Immature natural killer cell (primary cell): ENCODE data around the gene AAMDC. TPM values are rescaled to one million over a fixed set of nuclear protein-coding genes. Genes with fewer than 3 reads are reported as not detected.
A peak's percentile ranks its signal among the peaks of the same experiment; 100 is the strongest.
"Not testable (repeated sequence)": the region's sequence is repeated elsewhere in the genome, so short reads cannot be mapped to it uniquely, and the experiment has no call there.

Source experiments
- DNase-seq, 3 donors: peaks; one replicate each; pipeline ENCODE4 v3.0.0; 2022; ENCODE audit warnings: mixed read lengths in 1 of 3
- H3K27ac Mint-ChIP-seq, 6 donors: one replicate each; pipeline ENCODE4 v1.8.0; 2020; ENCODE audit warnings: mixed read lengths in 6 of 6, mild to moderate bottlenecking in 5 of 6, inconsistent platforms in 4 of 6, moderate library complexity in 3 of 6
- H3K27me3 Mint-ChIP-seq, 3 donors: one replicate each; pipeline ENCODE4 v1.8.0; 2020 to 2021; ENCODE audit warnings: low read depth in 3 of 3, mild to moderate bottlenecking in 3 of 3, mixed read lengths in 3 of 3, moderate library complexity in 3 of 3, inconsistent platforms in 1 of 3
- H3K36me3 Mint-ChIP-seq, 3 donors: one replicate each; pipeline ENCODE4 v1.8.0; 2020; ENCODE audit warnings: mixed read lengths in 3 of 3, inconsistent platforms in 2 of 3, mild to moderate bottlenecking in 2 of 3
- H3K4me1 Mint-ChIP-seq, 2 donors: one replicate each; pipeline ENCODE4 v1.8.0; 2020; ENCODE audit warnings: inconsistent platforms in 2 of 2, mild to moderate bottlenecking in 2 of 2, mixed read lengths in 2 of 2, moderate library complexity in 1 of 2
- H3K4me3 Mint-ChIP-seq, 5 donors: one replicate each; pipeline ENCODE4 v1.8.0; 2020; ENCODE audit warnings: mild to moderate bottlenecking in 5 of 5, mixed read lengths in 5 of 5, inconsistent platforms in 3 of 5, moderate library complexity in 3 of 5
- H3K9me3 Mint-ChIP-seq, 6 donors: one replicate each; pipeline ENCODE4 v1.8.0; 2020; ENCODE audit warnings: mild to moderate bottlenecking in 6 of 6, mixed read lengths in 6 of 6, inconsistent platforms in 4 of 6, moderate library complexity in 3 of 6
- polyA plus RNA-seq, 3 donors: library from polyadenylated mRNA; unstranded; fragments of 300-500 nt; fragmentation: Illumina TruSeq; gene quantifications; one replicate each; pipeline ENCODE4 v1.2.3, GENCODE V29; 2021

Gene AAMDC
- polyA plus RNA-seq, 3 donors from 2014 or later, result 14.8 to 23.7 (median 18.1) TPM

- H3K4me3 Mint-ChIP-seq, result no peak overlapping the region
- no peak overlapping the region for H3K27ac Mint-ChIP-seq
- H3K27me3 Mint-ChIP-seq, result peaks cover 0 to 4% (median 2%) of the 10 kb centered on the region in 3 donors
- peaks cover 20 to 33% (median 27%) of the 10 kb centered on the region in 3 donors for H3K36me3 Mint-ChIP-seq
- H3K9me3 Mint-ChIP-seq, result peaks cover 0 to 9% (median 3%) of the 10 kb centered on the region in 6 donors
- peaks cover 0 to 3% of the 10 kb centered on the region in 2 donors for H3K4me1 Mint-ChIP-seq
- no peak for DNase-seq
These were observed 21.6 kb downstream of the AAMDC start for GRCh38 chr11:77842441-77843121.

GRCh38 chr11:77843700-77844099 is 22.8 kb downstream of the AAMDC start:
- H3K4me3 Mint-ChIP-seq, H3K27ac Mint-ChIP-seq, H3K27me3 Mint-ChIP-seq, H3K9me3 Mint-ChIP-seq, H3K4me1 Mint-ChIP-seq, DNase-seq: not testable (repeated sequence)
- peaks cover 20 to 33% (median 27%) of the 10 kb centered on the region in 3 donors for H3K36me3 Mint-ChIP-seq

- peaks cover 0 to 8% (median 2%) of the 10 kb centered on the region in 6 donors for H3K9me3 Mint-ChIP-seq
These were observed 30.6 kb downstream of the AAMDC start for GRCh38 chr11:77851503-77851902.

GRCh38 chr11:77854838-77855237 is 33.9 kb downstream of the AAMDC start:
- Mint-ChIP-seq H3K27me3 (peaks cover 0 to 1% (median 0%) of the 10 kb centered on the region in 3 donors), H3K4me1 (no peaks in the 10 kb centered on the region), H3K36me3 (peaks cover 25 to 43% (median 37%) of the 10 kb centered on the region in 3 donors), H3K27ac (no peak overlapping the region), H3K9me3 (peaks cover 0 to 10% (median 2%) of the 10 kb centered on the region in 6 donors), H3K4me3 (no peak overlapping the region)
- no peak for DNase-seq

More at GRCh38 chr11:77851503-77851902, 30.6 kb downstream of the AAMDC start:
- H3K27ac Mint-ChIP-seq, result peak overlapping the region in 1 of 6 donors; percentile 57
- no peak overlapping the region for H3K4me3 Mint-ChIP-seq
- no peak for DNase-seq
- peaks cover 25 to 44% (median 42%) of the 10 kb centered on the region in 3 donors for H3K36me3 Mint-ChIP-seq
- H3K27me3 Mint-ChIP-seq, result peaks cover 0 to 1% (median 0%) of the 10 kb centered on the region in 3 donors
- H3K4me1 Mint-ChIP-seq, result no peaks in the 10 kb centered on the region

GRCh38 chr11:77857906-77858457 is 37.0 kb downstream of the AAMDC start:
- DNase-seq, H3K27ac Mint-ChIP-seq, H3K27me3 Mint-ChIP-seq, H3K4me3 Mint-ChIP-seq, H3K4me1 Mint-ChIP-seq: not testable (repeated sequence)
- peaks cover 21 to 31% (median 27%) of the 10 kb centered on the region in 3 donors for H3K36me3 Mint-ChIP-seq
- H3K9me3 Mint-ChIP-seq, result peaks cover 0 to 10% (median 2%) of the 10 kb centered on the region in 6 donors

- H3K27me3 Mint-ChIP-seq, H3K4me3 Mint-ChIP-seq, H3K9me3 Mint-ChIP-seq, H3K36me3 Mint-ChIP-seq, H3K4me1 Mint-ChIP-seq, DNase-seq, H3K27ac Mint-ChIP-seq: not testable (repeated sequence)
These were observed 40.5 kb downstream of the AAMDC start for GRCh38 chr11:77861444-77861843.

GRCh38 chr11:77865805-77866204 is 44.9 kb downstream of the AAMDC start:
- H3K36me3 Mint-ChIP-seq, result peaks cover 9 to 12% (median 11%) of the 10 kb centered on the region in 3 donors
- no peaks in the 10 kb centered on the region for H3K9me3 Mint-ChIP-seq
- DNase-seq, result no peak
- no peaks in the 10 kb centered on the region for H3K4me1 Mint-ChIP-seq
- no peaks in the 10 kb centered on the region for H3K27me3 Mint-ChIP-seq
- no peak overlapping the region for H3K27ac Mint-ChIP-seq
- no peak overlapping the region for H3K4me3 Mint-ChIP-seq

- Mint-ChIP-seq H3K27me3 (no peaks in the 10 kb centered on the region), H3K4me3 (no peak overlapping the region), H3K36me3 (peaks cover 9 to 14% (median 13%) of the 10 kb centered on the region in 3 donors), H3K4me1 (no peaks in the 10 kb centered on the region), H3K9me3 (no peaks in the 10 kb centered on the region), H3K27ac (peak overlapping the region in 2 of 6 donors; percentile 20 to 24)
- DNase-seq, result no peak
These were observed 45.4 kb downstream of the AAMDC start for GRCh38 chr11:77866336-77866735.

GRCh38 chr11:77868744-77869143 is 47.8 kb downstream of the AAMDC start:
- Mint-ChIP-seq H3K4me3 (no peak overlapping the region), H3K9me3 (no peaks in the 10 kb centered on the region), H3K27me3 (peaks cover 0 to 1% (median 0%) of the 10 kb centered on the region in 3 donors), H3K27ac (no peak overlapping the region), H3K36me3 (peaks cover 10 to 22% (median 17%) of the 10 kb centered on the region in 3 donors), H3K4me1 (no peaks in the 10 kb centered on the region)
- DNase-seq, result no peak

GRCh38 chr11:77871855-77872254 is 50.9 kb downstream of the AAMDC start:
- Mint-ChIP-seq H3K36me3 (peaks cover 19 to 35% (median 28%) of the 10 kb centered on the region in 3 donors), H3K27ac (no peak overlapping the region)

GRCh38 chr11:77873345-77873744 is 52.4 kb downstream of the AAMDC start:
- DNase-seq, result no peak
- H3K4me3 Mint-ChIP-seq, result no peak overlapping the region
- H3K9me3 Mint-ChIP-seq, result no peaks in the 10 kb centered on the region
- no peak overlapping the region for H3K27ac Mint-ChIP-seq
- H3K27me3 Mint-ChIP-seq, result peaks cover 0 to 1% (median 0%) of the 10 kb centered on the region in 3 donors
- H3K4me1 Mint-ChIP-seq, result no peaks in the 10 kb centered on the region
- H3K36me3 Mint-ChIP-seq, result peaks cover 19 to 37% (median 27%) of the 10 kb centered on the region in 3 donors

More at GRCh38 chr11:77871855-77872254, 50.9 kb downstream of the AAMDC start:
- H3K9me3 Mint-ChIP-seq, result no peaks in the 10 kb centered on the region
- H3K4me3 Mint-ChIP-seq, result no peak overlapping the region
- peaks cover 0 to 1% (median 0%) of the 10 kb centered on the region in 3 donors for H3K27me3 Mint-ChIP-seq
- H3K4me1 Mint-ChIP-seq, result no peaks in the 10 kb centered on the region
- no peak for DNase-seq

- no peak overlapping the region for H3K4me3 Mint-ChIP-seq
- H3K4me1 Mint-ChIP-seq, result peaks cover 0 to 4% of the 10 kb centered on the region in 2 donors
- H3K36me3 Mint-ChIP-seq, result peaks cover 20 to 37% (median 25%) of the 10 kb centered on the region in 3 donors
- no peak overlapping the region for H3K27ac Mint-ChIP-seq
- H3K9me3 Mint-ChIP-seq, result no peaks in the 10 kb centered on the region
- no peak for DNase-seq
- peaks cover 0 to 1% (median 0%) of the 10 kb centered on the region in 3 donors for H3K27me3 Mint-ChIP-seq
These were observed 53.3 kb downstream of the AAMDC start for GRCh38 chr11:77874206-77874605.

GRCh38 chr11:77876045-77876444 is 55.1 kb downstream of the AAMDC start:
- no peaks in the 10 kb centered on the region for H3K9me3 Mint-ChIP-seq
- H3K27ac Mint-ChIP-seq, result peak overlapping the region in 2 of 6 donors; percentile 13 to 54
- no peak for DNase-seq
- peaks cover 0 to 12% of the 10 kb centered on the region in 2 donors for H3K4me1 Mint-ChIP-seq
- H3K36me3 Mint-ChIP-seq, result peaks cover 17 to 30% (median 26%) of the 10 kb centered on the region in 3 donors
- H3K27me3 Mint-ChIP-seq, result peaks cover 0 to 1% (median 0%) of the 10 kb centered on the region in 3 donors
- no peak overlapping the region for H3K4me3 Mint-ChIP-seq

GRCh38 chr11:77878247-77878646 is 57.3 kb downstream of the AAMDC start:
- H3K27me3 Mint-ChIP-seq, H3K4me3 Mint-ChIP-seq, H3K9me3 Mint-ChIP-seq, DNase-seq, H3K27ac Mint-ChIP-seq: not testable (repeated sequence)
- peaks cover 13 to 26% (median 21%) of the 10 kb centered on the region in 3 donors for H3K36me3 Mint-ChIP-seq
- H3K4me1 Mint-ChIP-seq, result peaks cover 0 to 12% of the 10 kb centered on the region in 2 donors
